ENCODE measurements around the gene APCDD1L. TPM values are rescaled to one million over a fixed set of nuclear protein-coding genes. Genes with fewer than 3 reads are reported as not detected.

Gene APCDD1L
- total and polyA plus RNA-seq, 4 donors: 0.04 TPM; not detected in 3

DNA sequence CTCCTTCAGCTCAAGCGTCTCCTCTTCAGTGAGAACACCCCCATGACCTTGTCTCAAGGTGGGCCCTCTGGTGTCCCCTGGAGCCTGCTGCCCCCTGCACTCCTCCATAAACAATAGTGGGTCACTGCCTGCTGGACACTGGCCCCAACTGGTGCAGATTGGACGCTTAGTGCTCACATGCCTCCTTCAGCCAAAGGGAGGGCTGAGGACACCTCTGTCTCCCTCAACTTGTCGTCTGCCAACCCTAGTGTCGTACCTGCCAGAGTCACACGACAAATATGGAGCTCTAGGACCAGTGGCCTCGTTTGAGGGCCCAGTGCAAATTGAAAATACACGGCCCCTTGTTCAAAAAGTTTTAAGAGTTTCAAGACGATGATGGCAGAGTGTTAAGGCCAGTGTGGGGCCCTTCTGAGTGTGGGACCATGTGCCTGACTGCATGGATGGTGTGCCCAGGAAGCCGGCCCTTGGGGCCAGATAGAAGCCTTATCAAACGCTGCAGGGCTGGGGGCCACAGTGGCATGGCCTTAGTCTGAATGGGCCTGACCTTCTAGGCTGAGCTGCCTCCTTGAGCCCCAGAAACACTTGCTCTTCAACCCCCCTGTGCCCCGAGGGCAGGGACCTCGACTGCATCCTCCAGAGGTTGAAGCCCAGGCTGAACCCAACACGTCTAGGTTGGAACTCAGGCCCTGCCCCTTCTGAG lies 20.1 kb downstream of the APCDD1L start:
- DNase-seq (ENCODE audit: low spot score): no peak
- no peak overlapping the region for H3K27ac ChIP-seq (ENCODE audit: low read depth in 1 of 2, low read length in 2 of 2)
- H3K27me3 ChIP-seq (ENCODE audit: control insufficient read depth in 4 of 4, insufficient read depth in 4 of 4, low read length in 3 of 4): no peaks in the 10 kb centered on the region
- H3K9ac ChIP-seq (ENCODE audit: low read depth in 1 of 2, low read length in 2 of 2): no peak overlapping the region
- H3K9me3 ChIP-seq (ENCODE audit: control insufficient read depth in 4 of 4, low read length in 3 of 4): peaks cover 0 to 4% (median 0%) of the 10 kb centered on the region in 4 donors
- no peaks in the 10 kb centered on the region for H3K36me3 ChIP-seq (ENCODE audit: control insufficient read depth in 4 of 4, insufficient read depth in 3 of 4, low read depth in 1 of 4, low read length in 3 of 4)
- 89% methylated on average over 13 of the region's 13 CpGs for WGBS
- no peak for TF ChIP-seq HNF4G (IDR thresholded peaks at IDR 0.05)
- TF ChIP-seq ATF3 (IDR thresholded peaks at IDR 0.05): no peak
- no peak for TF ChIP-seq RAD21 (IDR thresholded peaks at IDR 0.05)
- TF ChIP-seq NR2F2 (IDR thresholded peaks at IDR 0.05): no peak
- no peak for TF ChIP-seq CTCF (IDR thresholded peaks at IDR 0.05; ENCODE audit: low read depth, low read length, missing input control)
- no peak overlapping the region for H3K4me3 ChIP-seq (ENCODE audit: low read depth in 1 of 3, low read length in 3 of 3)
- no peaks in the 10 kb centered on the region for H3K4me1 ChIP-seq (ENCODE audit: control insufficient read depth in 4 of 4, insufficient read depth in 4 of 4, low read length in 3 of 4)

GRCh38 chr20:58492795-58493524 lies 22.2 kb downstream of the APCDD1L start:
- TF ChIP-seq TAF1 (conservative IDR thresholded peaks at IDR 0.05) (no peak), ATF3 (IDR thresholded peaks at IDR 0.05) (no peak), JUND (IDR thresholded peaks at IDR 0.05) (no peak), RAD21 (IDR thresholded peaks at IDR 0.05) (no peak), RXRA (IDR thresholded peaks at IDR 0.05) (no peak), YY1 (IDR thresholded peaks at IDR 0.05) (no peak), CTCF (IDR thresholded peaks at IDR 0.05; ENCODE audit: low read depth, low read length, missing input control) (no peak), FOXA1 (IDR thresholded peaks at IDR 0.05) (no peak), SP1 (IDR thresholded peaks at IDR 0.05) (no peak), HNF4A (conservative IDR thresholded peaks at IDR 0.05) (no peak), FOXA2 (IDR thresholded peaks at IDR 0.05) (no peak), ZBTB33 (IDR thresholded peaks at IDR 0.05) (no peak), NR2F2 (IDR thresholded peaks at IDR 0.05) (no peak), HNF4G (IDR thresholded peaks at IDR 0.05) (no peak), GABPA (IDR thresholded peaks at IDR 0.05 in 1 of 2, conservative IDR thresholded peaks at IDR 0.05 in 1 of 2) (no peak), EGR1 (IDR thresholded peaks at IDR 0.05; ENCODE audit: low read depth in 2 of 2) (no peak)
- TF ChIP-seq, protein P1, sequence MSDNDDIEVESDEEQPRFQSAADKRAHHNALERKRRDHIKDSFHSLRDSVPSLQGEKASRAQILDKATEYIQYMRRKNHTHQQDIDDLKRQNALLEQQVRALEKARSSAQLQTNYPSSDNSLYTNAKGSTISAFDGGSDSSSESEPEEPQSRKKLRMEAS (IDR thresholded peaks at IDR 0.05): no peak
- TF ChIP-seq, protein P2, sequence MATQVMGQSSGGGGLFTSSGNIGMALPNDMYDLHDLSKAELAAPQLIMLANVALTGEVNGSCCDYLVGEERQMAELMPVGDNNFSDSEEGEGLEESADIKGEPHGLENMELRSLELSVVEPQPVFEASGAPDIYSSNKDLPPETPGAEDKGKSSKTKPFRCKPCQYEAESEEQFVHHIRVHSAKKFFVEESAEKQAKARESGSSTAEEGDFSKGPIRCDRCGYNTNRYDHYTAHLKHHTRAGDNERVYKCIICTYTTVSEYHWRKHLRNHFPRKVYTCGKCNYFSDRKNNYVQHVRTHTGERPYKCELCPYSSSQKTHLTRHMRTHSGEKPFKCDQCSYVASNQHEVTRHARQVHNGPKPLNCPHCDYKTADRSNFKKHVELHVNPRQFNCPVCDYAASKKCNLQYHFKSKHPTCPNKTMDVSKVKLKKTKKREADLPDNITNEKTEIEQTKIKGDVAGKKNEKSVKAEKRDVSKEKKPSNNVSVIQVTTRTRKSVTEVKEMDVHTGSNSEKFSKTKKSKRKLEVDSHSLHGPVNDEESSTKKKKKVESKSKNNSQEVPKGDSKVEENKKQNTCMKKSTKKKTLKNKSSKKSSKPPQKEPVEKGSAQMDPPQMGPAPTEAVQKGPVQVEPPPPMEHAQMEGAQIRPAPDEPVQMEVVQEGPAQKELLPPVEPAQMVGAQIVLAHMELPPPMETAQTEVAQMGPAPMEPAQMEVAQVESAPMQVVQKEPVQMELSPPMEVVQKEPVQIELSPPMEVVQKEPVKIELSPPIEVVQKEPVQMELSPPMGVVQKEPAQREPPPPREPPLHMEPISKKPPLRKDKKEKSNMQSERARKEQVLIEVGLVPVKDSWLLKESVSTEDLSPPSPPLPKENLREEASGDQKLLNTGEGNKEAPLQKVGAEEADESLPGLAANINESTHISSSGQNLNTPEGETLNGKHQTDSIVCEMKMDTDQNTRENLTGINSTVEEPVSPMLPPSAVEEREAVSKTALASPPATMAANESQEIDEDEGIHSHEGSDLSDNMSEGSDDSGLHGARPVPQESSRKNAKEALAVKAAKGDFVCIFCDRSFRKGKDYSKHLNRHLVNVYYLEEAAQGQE (IDR thresholded peaks at IDR 0.05): no peak
- Histone ChIP-seq H3K9me3 (ENCODE audit: control insufficient read depth in 4 of 4, low read length in 3 of 4) (peaks cover 0 to 13% (median 2%) of the 10 kb centered on the region in 4 donors), H3K4me3 (ENCODE audit: low read depth in 1 of 3, low read length in 3 of 3) (no peak overlapping the region), H3K27me3 (ENCODE audit: control insufficient read depth in 4 of 4, insufficient read depth in 4 of 4, low read length in 3 of 4) (no peaks in the 10 kb centered on the region), H3K9ac (ENCODE audit: low read depth in 1 of 2, low read length in 2 of 2) (no peak overlapping the region), H3K4me1 (ENCODE audit: control insufficient read depth in 4 of 4, insufficient read depth in 4 of 4, low read length in 3 of 4) (no peaks in the 10 kb centered on the region), H3K27ac (ENCODE audit: low read depth in 1 of 2, low read length in 2 of 2) (no peak overlapping the region), H3K36me3 (ENCODE audit: control insufficient read depth in 4 of 4, insufficient read depth in 3 of 4, low read depth in 1 of 4, low read length in 3 of 4) (no peaks in the 10 kb centered on the region)
- no peak for DNase-seq (ENCODE audit: low spot score)
- 74% methylated on average over 4 of the region's 4 CpGs for WGBS
